MM.1S (cell line): Measurements from ENCODE around the gene GDF9.
"Not testable (repeated sequence)": the region's sequence is repeated elsewhere in the genome, so short reads cannot be mapped to it uniquely, and the experiment has no call there.

Experiments used
- DNase-seq: peaks from one replicate; pipeline ENCODE4 v3.0.0-alpha.2; 2015
- H2AFZ ChIP-seq: fragments of 300-600 bp; sonication (generic); 2 replicates; pipeline ENCODE4 v1.6.0; 2016; ENCODE audit warnings: antibody characterized with exemption, low read length
- H3F3A ChIP-seq: fragments of 300-600 bp; sonication (generic); 2 replicates; pipeline ENCODE4 v1.6.1; 2016; ENCODE audit warnings: mild to moderate bottlenecking, antibody characterized with exemption, low read length, moderate library complexity, mixed read lengths; ENCODE audit not compliant: insufficient read depth
- H3K27ac ChIP-seq: fragments of 300-600 bp; sonication (generic); 2 replicates; pipeline ENCODE4 v1.5.1; 2016; ENCODE audit warnings: mild to moderate bottlenecking, low read length
- H3K27me3 ChIP-seq: fragments of 300-600 bp; sonication (generic); replicated peaks from 2 replicates; pipeline ENCODE4 v1.6.0; 2016; ENCODE audit warnings: low read length; ENCODE audit not compliant: insufficient read depth
- H3K36me3 ChIP-seq: fragments of 300-600 bp; sonication (generic); replicated peaks from 2 replicates; pipeline ENCODE4 v1.6.1; 2016; ENCODE audit warnings: mild to moderate bottlenecking, low read length, mixed read lengths; ENCODE audit not compliant: insufficient read depth
- H3K4me1 ChIP-seq: fragments of 300-600 bp; sonication (generic); 2 replicates; pipeline ENCODE4 v1.6.1; 2016; ENCODE audit warnings: low read length, mixed read lengths
- H3K4me2 ChIP-seq: fragments of 300-600 bp; sonication (generic); 2 replicates; pipeline ENCODE4 v1.6.0; 2016; ENCODE audit warnings: low read depth, low read length
- H3K4me3 ChIP-seq: fragments of 300-600 bp; sonication (generic); 2 replicates; pipeline ENCODE4 v1.5.1; 2016; ENCODE audit warnings: low read length, mixed read lengths
- H3K79me2 ChIP-seq: fragments of 300-600 bp; sonication (generic); 2 replicates; pipeline ENCODE4 v1.6.1; 2016; ENCODE audit warnings: mixed run types, low read length, mixed read lengths
- H3K9ac ChIP-seq: fragments of 300-600 bp; sonication (generic); 2 replicates; pipeline ENCODE4 v1.6.1; 2016; ENCODE audit warnings: low read length, mixed read lengths
- H3K9me2 ChIP-seq: fragments of 300-600 bp; sonication (generic); replicated peaks from 2 replicates; pipeline ENCODE4 v1.6.1; 2016; ENCODE audit warnings: mild to moderate bottlenecking, low read length, mixed read lengths; ENCODE audit not compliant: insufficient read depth
- H3K9me3 ChIP-seq: fragments of 300-600 bp; sonication (generic); replicated peaks from 2 replicates; pipeline ENCODE4 v1.6.1; 2016; ENCODE audit warnings: mild to moderate bottlenecking, low read length, mixed read lengths; ENCODE audit not compliant: insufficient read depth
- H4K20me1 ChIP-seq: fragments of 300-600 bp; sonication (generic); 2 replicates; pipeline ENCODE4 v1.6.1; 2016; ENCODE audit warnings: mild to moderate bottlenecking, low read length, moderate library complexity, mixed read lengths; ENCODE audit not compliant: insufficient read depth
- EZH2 ChIP-seq: fragments of 300-600 bp; sonication (generic); optimal IDR thresholded peaks from 2 replicates; pipeline ENCODE3; 2017; ENCODE audit warnings: low read depth, mild to moderate bottlenecking, antibody characterized with exemption, low read length, mixed read lengths
- EZH2phosphoT487 ChIP-seq: fragments of 300-600 bp; sonication (generic); IDR thresholded peaks from 2 replicates; pipeline ENCODE4 v1.6.1; 2018; ENCODE audit warnings: antibody characterized with exemption, low read length
- TF ChIP-seq, protein P1 (sequence below): fragments of 300-600 bp; sonication (generic); IDR thresholded peaks from 2 replicates; pipeline ENCODE4 v1.5.1; 2016; ENCODE audit warnings: antibody characterized with exemption, low read length, mixed read lengths

Gene GDF9

GRCh38 chr5:132865668-132866341, 464 bp downstream of the GDF9 start:
- TF ChIP-seq, protein P1, sequence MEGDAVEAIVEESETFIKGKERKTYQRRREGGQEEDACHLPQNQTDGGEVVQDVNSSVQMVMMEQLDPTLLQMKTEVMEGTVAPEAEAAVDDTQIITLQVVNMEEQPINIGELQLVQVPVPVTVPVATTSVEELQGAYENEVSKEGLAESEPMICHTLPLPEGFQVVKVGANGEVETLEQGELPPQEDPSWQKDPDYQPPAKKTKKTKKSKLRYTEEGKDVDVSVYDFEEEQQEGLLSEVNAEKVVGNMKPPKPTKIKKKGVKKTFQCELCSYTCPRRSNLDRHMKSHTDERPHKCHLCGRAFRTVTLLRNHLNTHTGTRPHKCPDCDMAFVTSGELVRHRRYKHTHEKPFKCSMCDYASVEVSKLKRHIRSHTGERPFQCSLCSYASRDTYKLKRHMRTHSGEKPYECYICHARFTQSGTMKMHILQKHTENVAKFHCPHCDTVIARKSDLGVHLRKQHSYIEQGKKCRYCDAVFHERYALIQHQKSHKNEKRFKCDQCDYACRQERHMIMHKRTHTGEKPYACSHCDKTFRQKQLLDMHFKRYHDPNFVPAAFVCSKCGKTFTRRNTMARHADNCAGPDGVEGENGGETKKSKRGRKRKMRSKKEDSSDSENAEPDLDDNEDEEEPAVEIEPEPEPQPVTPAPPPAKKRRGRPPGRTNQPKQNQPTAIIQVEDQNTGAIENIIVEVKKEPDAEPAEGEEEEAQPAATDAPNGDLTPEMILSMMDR, result no peak
- TF ChIP-seq EZH2 (no peak), EZH2phosphoT487 (no peak)
- peak overlapping the region; percentile 74 for H2AFZ ChIP-seq

DNA sequence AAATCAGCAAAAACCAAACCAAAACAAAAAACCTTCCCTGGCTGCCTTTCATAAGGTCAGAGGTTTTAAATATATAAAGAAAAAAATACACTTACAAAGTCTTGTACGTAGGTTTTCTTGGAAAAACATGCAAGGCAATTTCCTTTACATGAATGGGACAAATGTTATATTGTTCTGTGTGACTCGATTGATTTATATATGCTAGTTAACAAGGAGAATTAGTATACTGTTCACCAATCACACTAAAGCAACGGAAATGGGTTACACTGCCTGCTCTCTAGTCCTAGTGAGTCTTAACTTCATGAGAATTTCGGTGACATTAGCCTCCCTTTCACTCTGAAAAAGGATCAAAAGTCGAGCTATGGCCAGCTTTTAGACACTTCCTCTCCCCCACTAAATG, 5.5 kb downstream of the GDF9 start:
- H3K4me1 ChIP-seq, result no peaks in the 10 kb centered on the region

More at GRCh38 chr5:132865668-132866341, 464 bp downstream of the GDF9 start:
- Histone ChIP-seq H3K4me2 (peak overlapping the region; percentile 83), H3K4me3 (peak overlapping the region; percentile 97), H3K36me3 (peaks cover 8% of the 10 kb centered on the region; the same call in 1 of the 2 replicates), H3K79me2 (peaks cover 31% of the 10 kb centered on the region), H3K9me2 (no peaks in the 10 kb centered on the region), H3K9ac (peak overlapping the region; percentile 89), H3K9me3 (no peaks in the 10 kb centered on the region), H3K27me3 (no peaks in the 10 kb centered on the region), H3K27ac (peak overlapping the region; percentile 67; the same call in 1 of the 2 replicates), H3F3A (peaks cover 4% of the 10 kb centered on the region; the same call in 1 of the 2 replicates), H4K20me1 (no peaks in the 10 kb centered on the region), H3K4me1 (peaks cover 6% of the 10 kb centered on the region)
- DNase-seq, result no peak

DNA sequence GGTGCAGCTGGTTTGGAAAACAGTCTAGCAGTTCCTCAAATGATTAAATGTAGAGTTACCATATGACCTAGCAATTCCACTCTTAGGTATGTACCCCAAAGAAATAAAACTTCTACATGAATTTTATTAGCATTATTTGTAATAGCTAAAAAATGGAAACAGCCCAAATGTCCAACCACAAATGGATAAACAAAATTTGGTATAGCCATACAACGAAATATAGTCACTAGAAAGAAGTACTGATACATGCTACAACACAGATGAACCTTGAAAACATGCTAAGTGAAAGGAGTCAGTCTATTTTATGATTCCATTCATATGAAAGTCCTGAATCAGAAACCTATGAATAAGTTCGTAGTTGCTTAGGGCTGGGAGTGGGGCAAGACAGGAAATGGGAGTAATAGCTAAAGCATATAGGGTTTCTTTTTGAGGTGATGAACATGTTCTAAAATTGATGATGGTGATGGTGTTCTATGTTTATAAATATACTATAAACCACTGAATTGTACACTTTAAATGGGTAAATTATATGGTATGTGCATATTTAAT, 6.3 kb downstream of the GDF9 start:
- TF ChIP-seq EZH2phosphoT487 (no peak), EZH2 (no peak)
- Histone ChIP-seq H3K36me3 (no peaks in the 10 kb centered on the region), H2AFZ (no peak overlapping the region), H3K9me3 (no peaks in the 10 kb centered on the region), H3K4me3 (no peak overlapping the region), H4K20me1 (no peaks in the 10 kb centered on the region), H3K4me1 (no peaks in the 10 kb centered on the region), H3K9me2 (no peaks in the 10 kb centered on the region), H3F3A (no peaks in the 10 kb centered on the region), H3K9ac (no peak overlapping the region), H3K79me2 (no peaks in the 10 kb centered on the region), H3K4me2 (no peak overlapping the region), H3K27me3 (no peaks in the 10 kb centered on the region), H3K27ac (no peak overlapping the region)
- DNase-seq, result no peak

More for the DNA sequence above, 5.5 kb downstream of the GDF9 start:
- H3K4me2 ChIP-seq, result no peak overlapping the region
- no peak overlapping the region for H3K4me3 ChIP-seq
- H3K9me3 ChIP-seq, result no peaks in the 10 kb centered on the region
- no peaks in the 10 kb centered on the region for H3K9me2 ChIP-seq
- H3K36me3 ChIP-seq, result no peaks in the 10 kb centered on the region
- H2AFZ ChIP-seq, result no peak overlapping the region
- H3K27ac ChIP-seq, result no peak overlapping the region
- H3K9ac ChIP-seq, result no peak overlapping the region
- TF ChIP-seq, protein P1, result no peak
- DNase-seq, result no peak
- H3K27me3 ChIP-seq, result no peaks in the 10 kb centered on the region
- no peaks in the 10 kb centered on the region for H4K20me1 ChIP-seq
- H3K79me2 ChIP-seq, result peaks cover 2% of the 10 kb centered on the region; the same call in 1 of the 2 replicates
- no peaks in the 10 kb centered on the region for H3F3A ChIP-seq

DNA sequence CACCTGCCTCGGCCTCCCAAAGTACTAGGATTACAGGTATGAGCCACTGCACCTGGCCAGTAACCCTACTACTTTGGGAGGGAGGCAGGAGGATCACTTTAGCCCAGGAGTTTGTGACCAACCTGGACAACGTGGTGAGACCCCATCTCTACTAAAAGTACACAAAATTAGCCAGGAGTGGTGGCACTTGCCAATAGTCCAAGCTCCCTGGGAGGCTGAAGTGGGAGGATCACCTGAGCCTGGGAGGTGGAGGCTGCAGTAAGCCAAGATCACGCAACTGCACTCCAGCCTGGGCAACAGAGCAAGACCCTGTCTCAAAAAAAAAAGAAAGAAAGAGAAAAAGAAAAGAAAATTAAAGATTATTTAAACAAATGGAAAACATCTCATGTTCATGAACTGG, 10.3 kb downstream of the GDF9 start:
- no peaks in the 10 kb centered on the region for H3K9me2 ChIP-seq
- TF ChIP-seq, protein P1, result no peak
- no peak for TF ChIP-seq EZH2phosphoT487
- no peak for TF ChIP-seq EZH2
- no peak overlapping the region for H2AFZ ChIP-seq
- no peaks in the 10 kb centered on the region for H3F3A ChIP-seq
- no peaks in the 10 kb centered on the region for H3K79me2 ChIP-seq
- H4K20me1 ChIP-seq, result no peaks in the 10 kb centered on the region
- no peaks in the 10 kb centered on the region for H3K36me3 ChIP-seq
- H3K4me3 ChIP-seq, result no peak overlapping the region
- no peak overlapping the region for H3K4me2 ChIP-seq
- H3K9me3 ChIP-seq, result no peaks in the 10 kb centered on the region
- no peaks in the 10 kb centered on the region for H3K4me1 ChIP-seq
- H3K27me3 ChIP-seq, result no peaks in the 10 kb centered on the region
- no peak for DNase-seq
- no peak overlapping the region for H3K27ac ChIP-seq
- H3K9ac ChIP-seq, result no peak overlapping the region

GRCh38 chr5:132854992-132855391, 11.3 kb downstream of the GDF9 start:
- H3F3A ChIP-seq, H3K36me3 ChIP-seq, H3K4me3 ChIP-seq, H2AFZ ChIP-seq, H3K9me2 ChIP-seq, H3K27me3 ChIP-seq, H3K4me2 ChIP-seq, H3K9ac ChIP-seq, H4K20me1 ChIP-seq, DNase-seq, H3K27ac ChIP-seq, H3K9me3 ChIP-seq, H3K4me1 ChIP-seq, H3K79me2 ChIP-seq: not testable (repeated sequence)
